ENCODE results near the gene GLIS1.

Gene GLIS1

GRCh38 chr1:53552981-53553733, 185.8 kb downstream of the GLIS1 start:
- DNase-seq (ENCODE audit: low read depth, low spot score) = no peak
- ChIA-PET POLR2A (no interaction called here), CTCF (interaction anchor here (0.7 to 1.2 kb wide), 5 partner anchors 9 to 275 kb away, joined by 3 to 4 read pairs (median 3); no protein-coding TSS in a partner anchor)

GRCh38 chr1:53552146-53552861, 186.7 kb downstream of the GLIS1 start:
- CTCF ChIA-PET = interaction anchor here (0.9 to 1.2 kb wide), 5 partner anchors 9 to 274 kb away, joined by 3 to 4 read pairs (median 4); no protein-coding TSS in a partner anchor
- DNase-seq (ENCODE audit: low read depth, low spot score) = no peak
- H3K4me3 ChIP-seq (ENCODE audit: low read depth, low read length) = no peak overlapping the region
- POLR2A ChIA-PET = no interaction called here
- no peak for TF ChIP-seq CTCF (IDR thresholded peaks at IDR 0.05; ENCODE audit: insufficient read depth, low read length, missing control alignments)

More at GRCh38 chr1:53552981-53553733, 185.8 kb downstream of the GLIS1 start:
- TF ChIP-seq CTCF (IDR thresholded peaks at IDR 0.05; ENCODE audit: insufficient read depth, low read length, missing control alignments) = no peak
- H3K4me3 ChIP-seq (ENCODE audit: low read depth, low read length) = no peak overlapping the region

- no peak for DNase-seq (ENCODE audit: low read depth, low spot score)
- CTCF ChIA-PET = interaction anchor here (1.0 to 1.2 kb wide), 2 partner anchors 10 kb away, joined by 4 read pairs; no protein-coding TSS in a partner anchor
- no peak for TF ChIP-seq CTCF (IDR thresholded peaks at IDR 0.05; ENCODE audit: insufficient read depth, low read length, missing control alignments)
- H3K4me3 ChIP-seq (ENCODE audit: low read depth, low read length) = no peak overlapping the region
- POLR2A ChIA-PET = no interaction called here
Measured at GRCh38 chr1:53551428-53551995, 187.5 kb downstream of the GLIS1 start.

GRCh38 chr1:53550201-53550741, 188.7 kb downstream of the GLIS1 start:
- DNase-seq (ENCODE audit: low read depth, low spot score) = no peak
- ChIA-PET POLR2A (interaction anchor here (0.7 kb wide), 1 partner anchor 90 kb away, joined by 3 read pairs; no protein-coding TSS in a partner anchor), CTCF (interaction anchor here (1.5 kb wide), 1 partner anchor 64 kb away, joined by 5 read pairs; no protein-coding TSS in a partner anchor)
- no peak overlapping the region for H3K4me3 ChIP-seq (ENCODE audit: low read depth, low read length)
- no peak for TF ChIP-seq CTCF (IDR thresholded peaks at IDR 0.05; ENCODE audit: insufficient read depth, low read length, missing control alignments)

- POLR2A ChIA-PET = interaction anchor here (0.7 kb wide), 1 partner anchor 90 kb away, joined by 3 read pairs; no protein-coding TSS in a partner anchor
- no peak for DNase-seq (ENCODE audit: low read depth, low spot score)
- CTCF ChIA-PET = interaction anchor here (0.8 to 1.5 kb wide), 2 partner anchors 21 to 64 kb away, joined by 3 to 5 read pairs; no protein-coding TSS in a partner anchor
- TF ChIP-seq CTCF (IDR thresholded peaks at IDR 0.05; ENCODE audit: insufficient read depth, low read length, missing control alignments) = no peak
- no peak overlapping the region for H3K4me3 ChIP-seq (ENCODE audit: low read depth, low read length)
Measured at GRCh38 chr1:53549781-53550180, 189.2 kb downstream of the GLIS1 start.
